Measurements from ENCODE around the gene INHA. TPM values are rescaled to one million over a fixed set of nuclear protein-coding genes. Genes with fewer than 3 reads are reported as not detected.

Gene INHA
- total and polyA plus RNA-seq, 2 donors (not counting 1 experiment from before 2014, with no cell fraction given) = not detected

GRCh38 chr2:219618733-219619122 lies 46.6 kb downstream of the INHA start:
- Histone ChIP-seq H3K9me3 (ENCODE audit: control extremely low read depth in 1 of 3, control insufficient read depth in 2 of 3, insufficient read depth in 1 of 3, low read length in 2 of 3) (no peaks in the 10 kb centered on the region), H3K4me1 (ENCODE audit: control insufficient read depth in 2 of 2, insufficient read depth in 2 of 2, low read length in 2 of 2) (no peaks in the 10 kb centered on the region), H3K79me2 (ENCODE audit: control insufficient read depth, insufficient read depth, low read length) (no peaks in the 10 kb centered on the region), H3K27ac (ENCODE audit: low read length in 2 of 2) (no peak overlapping the region), H3K4me3 (ENCODE audit: control extremely low read depth in 1 of 5, extremely low read depth in 1 of 5, insufficient read depth in 1 of 5, low read depth in 2 of 5, low read length in 4 of 5) (no peak overlapping the region), H3K36me3 (replicated peaks in 1 of 2; ENCODE audit: control extremely low read depth in 1 of 2, control insufficient read depth in 1 of 2, extremely low read depth in 1 of 2, insufficient read depth in 2 of 2, low read length in 1 of 2) (peaks cover 0 to 13% of the 10 kb centered on the region in 2 experiments), H3K4me2 (replicated peaks; ENCODE audit: low read depth, low read length, poor library complexity, severe bottlenecking) (no peak overlapping the region), H4K20me1 (ENCODE audit: control insufficient read depth, insufficient read depth, low read length, poor library complexity, severe bottlenecking) (no peaks in the 10 kb centered on the region), H3K9ac (ENCODE audit: low read length) (no peak overlapping the region), H2AFZ (ENCODE audit: insufficient read depth, low read depth, low read length, poor library complexity, severe bottlenecking) (no peak overlapping the region), H3K27me3 (replicated peaks in 1 of 4; ENCODE audit: control extremely low read depth in 1 of 4, control insufficient read depth in 3 of 4, insufficient read depth in 4 of 4, low read length in 3 of 4) (peaks cover 0 to 3% (median 0%) of the 10 kb centered on the region in 4 experiments)
- POLR2A ChIA-PET = no interaction called here
- H3K4me3 Mint-ChIP-seq = no peak overlapping the region
- H3K27me3 Mint-ChIP-seq = peaks cover 11% of the 10 kb centered on the region
- TF ChIP-seq EZH2 (IDR thresholded peaks at IDR 0.05; ENCODE audit: borderline replicate concordance, insufficient read depth, low read depth, low read length, poor library complexity, severe bottlenecking) = no peak
- TF ChIP-seq CTCF (IDR thresholded peaks at IDR 0.05) = no peak
- ATAC-seq (ENCODE audit: low read depth) = no peak
- peaks cover 2% of the 10 kb centered on the region for H3K4me1 Mint-ChIP-seq
- whole genome bisulfite sequencing (ENCODE audit: insufficient coverage) = 100% methylated on average over 2 of the region's 3 CpGs
- CTCF ChIA-PET = no interaction called here
- no peaks in the 10 kb centered on the region for H3K9me3 Mint-ChIP-seq (ENCODE audit: insufficient read depth)
- no peak overlapping the region for H3K27ac Mint-ChIP-seq
- DNase-seq = no peak
- intact Hi-C loops (cut with micrococcal nuclease) = no loop called here

GRCh38 chr2:219619235-219619634 lies 47.1 kb downstream of the INHA start:
- peaks cover 16% of the 10 kb centered on the region for H3K27me3 Mint-ChIP-seq
- no peaks in the 10 kb centered on the region for H3K4me1 ChIP-seq (ENCODE audit: control insufficient read depth in 2 of 2, insufficient read depth in 2 of 2, low read length in 2 of 2)
- H3K4me3 ChIP-seq (ENCODE audit: control extremely low read depth in 1 of 5, extremely low read depth in 1 of 5, insufficient read depth in 1 of 5, low read depth in 2 of 5, low read length in 4 of 5) = no peak overlapping the region
- no peaks in the 10 kb centered on the region for H3K9me3 Mint-ChIP-seq (ENCODE audit: insufficient read depth)
- H4K20me1 ChIP-seq (ENCODE audit: control insufficient read depth, insufficient read depth, low read length, poor library complexity, severe bottlenecking) = no peaks in the 10 kb centered on the region
- H3K9me3 ChIP-seq (ENCODE audit: control extremely low read depth in 1 of 3, control insufficient read depth in 2 of 3, insufficient read depth in 1 of 3, low read length in 2 of 3) = no peaks in the 10 kb centered on the region
- H3K4me2 ChIP-seq (replicated peaks; ENCODE audit: low read depth, low read length, poor library complexity, severe bottlenecking) = no peak overlapping the region
- H2AFZ ChIP-seq (ENCODE audit: insufficient read depth, low read depth, low read length, poor library complexity, severe bottlenecking) = no peak overlapping the region
- H3K9ac ChIP-seq (ENCODE audit: low read length) = no peak overlapping the region
- WGBS (ENCODE audit: insufficient coverage) = 88% methylated on average over 2 of the region's 4 CpGs
- peaks cover 2% of the 10 kb centered on the region for H3K4me1 Mint-ChIP-seq
- H3K36me3 ChIP-seq (replicated peaks in 1 of 2; ENCODE audit: control extremely low read depth in 1 of 2, control insufficient read depth in 1 of 2, extremely low read depth in 1 of 2, insufficient read depth in 2 of 2, low read length in 1 of 2) = peaks cover 0 to 13% of the 10 kb centered on the region in 2 experiments
- intact Hi-C loops (cut with micrococcal nuclease) = no loop called here
- no peak for TF ChIP-seq EZH2 (IDR thresholded peaks at IDR 0.05; ENCODE audit: borderline replicate concordance, insufficient read depth, low read depth, low read length, poor library complexity, severe bottlenecking)
- no peak for TF ChIP-seq CTCF (IDR thresholded peaks at IDR 0.05)
- H3K27me3 ChIP-seq (replicated peaks in 1 of 4; ENCODE audit: control extremely low read depth in 1 of 4, control insufficient read depth in 3 of 4, insufficient read depth in 4 of 4, low read length in 3 of 4) = peaks cover 0 to 5% (median 0%) of the 10 kb centered on the region in 4 experiments
- H3K4me3 Mint-ChIP-seq = no peak overlapping the region
- ChIA-PET CTCF (no interaction called here), POLR2A (no interaction called here)
- H3K79me2 ChIP-seq (ENCODE audit: control insufficient read depth, insufficient read depth, low read length) = no peaks in the 10 kb centered on the region
- ATAC-seq (ENCODE audit: low read depth) (no peak), DNase-seq (no peak)
- H3K27ac Mint-ChIP-seq = no peak overlapping the region
- H3K27ac ChIP-seq (ENCODE audit: low read length in 2 of 2) = no peak overlapping the region

All from B cell (primary cell).